ENCODE data around the gene NKX3-2. TPM values are rescaled to one million over a fixed set of nuclear protein-coding genes. Genes with fewer than 3 reads are reported as not detected.

NKX3-2 gene
- 0.29 TPM in 1 of 2 replicates, not detected in the other for total RNA-seq

GRCh38 chr4:13543839-13544605 is at the start of gene NKX3-2:
Gene NKX3-2, minus strand, starts transcription at chr4:13544508. Its CDS starts 94 bp downstream, at chr4:13544414.

Other genes starting within 250 kb of the NKX3-2 start
- gene RAB28, start 60.2 kb downstream of the NKX3-2 start, total RNA-seq: 15.6 and 23.2 TPM in 2 replicates
- gene BOD1L1, start 83.2 kb upstream of the NKX3-2 start, total RNA-seq: 5.8 and 14.4 TPM in 2 replicates

Measured in myometrial cell (primary cell).